ENCODE results near the gene FLNB. TPM values are rescaled to one million over a fixed set of nuclear protein-coding genes. Genes with fewer than 3 reads are reported as not detected.

FLNB gene
- total and polyA plus RNA-seq, 2 of the 8 experiments (the other 6 are each of a cell fraction or from before 2014, with no cell fraction given), result 72.3 to 118 TPM

- Histone ChIP-seq H3K9me3 (ENCODE audit: insufficient read depth in 2 of 2, low read depth in 1 of 2, low read length in 1 of 2) (no peaks in the 10 kb centered on the region), H3K4ac (replicated peaks; ENCODE audit: insufficient read length, low read depth, low read length) (no peak overlapping the region), H3K18ac (ENCODE audit: extremely low read depth, low read length) (no peak overlapping the region), H2BK12ac (ENCODE audit: low read depth, low read length) (no peak overlapping the region), H3K79me2 (ENCODE audit: control insufficient read depth in 1 of 2, insufficient read depth in 2 of 2, low read length in 2 of 2) (no peaks in the 10 kb centered on the region), H3K4me2 (ENCODE audit: insufficient read depth in 1 of 2, low read depth in 2 of 2, low read length in 2 of 2) (no peak overlapping the region), H2AFZ (ENCODE audit: low read length) (no peak overlapping the region), H3K4me3 (ENCODE audit: extremely low read depth in 1 of 4, insufficient read depth in 2 of 4, low read depth in 3 of 4, low read length in 4 of 4) (no peak overlapping the region), H2BK20ac (ENCODE audit: low read length) (no peak overlapping the region), H3K79me1 (ENCODE audit: low read depth, low read length) (peaks cover 4% of the 10 kb centered on the region), H3K56ac (replicated peaks; ENCODE audit: insufficient read length, low read depth, low read length) (no peak overlapping the region), H3K23me2 (ENCODE audit: low read depth, low read length) (no peaks in the 10 kb centered on the region), H3K36me3 (ENCODE audit: control insufficient read depth in 2 of 4, insufficient read depth in 4 of 4, low read length in 3 of 4) (peaks cover 21 to 62% (median 48%) of the 10 kb centered on the region in 4 experiments; a peak in 7 of 8 replicates), H2BK120ac (replicated peaks; ENCODE audit: low read depth, low read length) (no peak overlapping the region), H3K23ac (ENCODE audit: insufficient read length) (no peak overlapping the region), H3K4me1 (replicated peaks in 1 of 4; ENCODE audit: control insufficient read depth in 3 of 4, insufficient read depth in 4 of 4, low read length in 3 of 4) (no peaks in the 10 kb centered on the region), H4K20me1 (replicated peaks in 1 of 2; ENCODE audit: control insufficient read depth in 1 of 2, insufficient read depth in 2 of 2, low read length in 2 of 2) (peaks cover 2 to 3% of the 10 kb centered on the region in 2 experiments), H3K9ac (replicated peaks in 1 of 4; ENCODE audit: extremely low read depth in 1 of 4, low read depth in 3 of 4, low read length in 3 of 4) (no peak overlapping the region), H4K5ac (ENCODE audit: insufficient read length, low read depth, low read length) (no peak overlapping the region), H4K8ac (ENCODE audit: extremely low read depth, insufficient read depth, low read length) (no peak overlapping the region), H3K27me3 (replicated peaks in 1 of 4; ENCODE audit: control insufficient read depth in 3 of 4, extremely low read depth in 1 of 4, insufficient read depth in 3 of 4, low read length in 3 of 4) (no peaks in the 10 kb centered on the region), H2AK5ac (ENCODE audit: low read depth, low read length) (no peak overlapping the region), H3K27ac (ENCODE audit: low read depth, low read length) (no peak overlapping the region), H2BK15ac (ENCODE audit: low read length) (no peak overlapping the region), H2BK5ac (ENCODE audit: low read depth, low read length) (no peak overlapping the region), H3K14ac (ENCODE audit: insufficient read length) (no peak overlapping the region), H4K91ac (replicated peaks; ENCODE audit: insufficient read length, low read length) (no peak overlapping the region)
- ChIA-PET CTCF (ENCODE audit: partially characterized antibody) (interaction anchor here (0.7 to 1.5 kb wide), 5 partner anchors 9 to 48 kb away, joined by 3 to 4 read pairs (median 3); no protein-coding TSS in a partner anchor), POLR2A (ENCODE audit: partially characterized antibody) (no interaction called here)
- no peak for DNase-seq (ENCODE audit: low read depth in 1 of 2, low spot score in 2 of 2)
- WGBS, 2 experiments (ENCODE audit: extremely low coverage in 1 of 2, insufficient coverage in 1 of 2, insufficient read length in 1 of 2, insufficient replicate concordance in 2 of 2, low coverage in 1 of 2, low lambda C conversion rate in 2 of 2, missing lambda C conversion rate in 1 of 2), result 92% methylated on average over 6 of the region's 6 CpGs; no CpG with 5 or more reads in 1 of the 2 experiments
- FAIRE-seq, result no peak
- TF ChIP-seq HDAC6 (IDR thresholded peaks at IDR 0.05; ENCODE audit: low read depth, low read length) (no peak), TAF7 (optimal IDR thresholded peaks at IDR 0.05; ENCODE audit: borderline replicate concordance, low read depth, low read length) (no peak), SP4 (IDR thresholded peaks at IDR 0.05; ENCODE audit: low read length) (no peak), SIN3A (conservative IDR thresholded peaks at IDR 0.05 in 1 of 2, IDR thresholded peaks at IDR 0.05 in 1 of 2; ENCODE audit: low read depth in 1 of 2, low read length in 2 of 2) (no peak), TCF12 (IDR thresholded peaks at IDR 0.05; ENCODE audit: low read depth, low read length) (no peak), CTCF (IDR thresholded peaks at IDR 0.05; ENCODE audit: control extremely low read depth in 1 of 3, insufficient read depth in 1 of 3, low read depth in 1 of 3, low read length in 3 of 3) (no peak), TAF1 (IDR thresholded peaks at IDR 0.05; ENCODE audit: low read depth, low read length) (no peak), ATF2 (IDR thresholded peaks at IDR 0.05; ENCODE audit: low read length) (no peak), RXRA (IDR thresholded peaks at IDR 0.05; ENCODE audit: insufficient read depth, low read depth, low read length) (no peak), MAX (IDR thresholded peaks at IDR 0.05) (no peak)
Observed at GRCh38 chr3:58119186-58119585, 111.0 kb downstream of the FLNB start.
